Measurements from ENCODE around the gene LARP1B.
"Not testable (repeated sequence)": the region's sequence is repeated elsewhere in the genome, so short reads cannot be mapped to it uniquely, and the experiment has no call there.

- TF ChIP-seq CTCF (IDR thresholded peaks at IDR 0.05); ZFX (IDR thresholded peaks at IDR 0.05; ENCODE audit: borderline replicate concordance): not testable (repeated sequence)
These were observed 197.1 kb downstream of the LARP1B start for GRCh38 chr4:128258166-128258565.

Measured in 22Rv1 (cell line).